Epithelial cell of esophagus (primary cell): Measurements from ENCODE around the gene RASD1.

ENCODE experiments used
- DNase-seq: peaks from one replicate; pipeline ENCODE4 v3.0.0; 2010; ENCODE audit warnings: low read depth
- H3K4me3 ChIP-seq: 2 replicates; pipeline ENCODE4 v1.5.1; 2011; ENCODE audit warnings: mild to moderate bottlenecking, low read length, control low read depth
- TF ChIP-seq, protein P1 (sequence below): IDR thresholded peaks from 2 replicates; pipeline ENCODE4 v1.5.1; 2011; ENCODE audit warnings: low read depth, mild to moderate bottlenecking, low read length, control low read depth, inconsistent platforms; ENCODE audit not compliant: insufficient read depth; ENCODE audit errors: missing control alignments

The RASD1 gene

GRCh38 chr17:17540278-17540906, 44.2 kb upstream of the RASD1 start:
- DNase-seq, result no peak
- TF ChIP-seq, protein P1, sequence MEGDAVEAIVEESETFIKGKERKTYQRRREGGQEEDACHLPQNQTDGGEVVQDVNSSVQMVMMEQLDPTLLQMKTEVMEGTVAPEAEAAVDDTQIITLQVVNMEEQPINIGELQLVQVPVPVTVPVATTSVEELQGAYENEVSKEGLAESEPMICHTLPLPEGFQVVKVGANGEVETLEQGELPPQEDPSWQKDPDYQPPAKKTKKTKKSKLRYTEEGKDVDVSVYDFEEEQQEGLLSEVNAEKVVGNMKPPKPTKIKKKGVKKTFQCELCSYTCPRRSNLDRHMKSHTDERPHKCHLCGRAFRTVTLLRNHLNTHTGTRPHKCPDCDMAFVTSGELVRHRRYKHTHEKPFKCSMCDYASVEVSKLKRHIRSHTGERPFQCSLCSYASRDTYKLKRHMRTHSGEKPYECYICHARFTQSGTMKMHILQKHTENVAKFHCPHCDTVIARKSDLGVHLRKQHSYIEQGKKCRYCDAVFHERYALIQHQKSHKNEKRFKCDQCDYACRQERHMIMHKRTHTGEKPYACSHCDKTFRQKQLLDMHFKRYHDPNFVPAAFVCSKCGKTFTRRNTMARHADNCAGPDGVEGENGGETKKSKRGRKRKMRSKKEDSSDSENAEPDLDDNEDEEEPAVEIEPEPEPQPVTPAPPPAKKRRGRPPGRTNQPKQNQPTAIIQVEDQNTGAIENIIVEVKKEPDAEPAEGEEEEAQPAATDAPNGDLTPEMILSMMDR, result no peak
- H3K4me3 ChIP-seq, result no peak overlapping the region

DNA sequence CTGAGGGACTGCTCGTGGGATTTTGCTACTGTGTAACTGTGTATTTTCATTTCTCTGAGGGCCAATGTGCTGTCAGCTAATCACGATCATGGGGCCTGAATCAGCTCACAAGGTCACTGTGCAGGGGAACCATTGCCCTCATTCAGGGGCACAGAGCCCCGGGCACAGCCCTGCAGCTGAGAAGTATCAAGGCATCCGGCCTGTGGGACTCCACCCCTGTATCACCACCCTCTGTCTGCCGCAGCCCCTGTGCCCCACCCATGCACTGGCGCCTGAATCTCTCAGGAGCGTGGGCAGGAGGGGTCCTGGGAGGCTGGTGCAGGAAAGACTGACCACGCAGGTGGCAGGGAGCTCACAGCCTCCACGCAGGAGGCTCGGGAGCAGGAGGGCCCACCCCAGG, 43.4 kb upstream of the RASD1 start:
- DNase-seq, result no peak
- no peak overlapping the region for H3K4me3 ChIP-seq
- TF ChIP-seq, protein P1, result no peak

- DNase-seq, result peak; percentile 10
- no peak overlapping the region for H3K4me3 ChIP-seq
- TF ChIP-seq, protein P1, result no peak
These were observed 42.5 kb upstream of the RASD1 start for GRCh38 chr17:17538417-17539391.

GRCh38 chr17:17537311-17538099, 41.3 kb upstream of the RASD1 start:
- TF ChIP-seq, protein P1, result no peak
- no peak overlapping the region for H3K4me3 ChIP-seq
- DNase-seq, result no peak

DNA sequence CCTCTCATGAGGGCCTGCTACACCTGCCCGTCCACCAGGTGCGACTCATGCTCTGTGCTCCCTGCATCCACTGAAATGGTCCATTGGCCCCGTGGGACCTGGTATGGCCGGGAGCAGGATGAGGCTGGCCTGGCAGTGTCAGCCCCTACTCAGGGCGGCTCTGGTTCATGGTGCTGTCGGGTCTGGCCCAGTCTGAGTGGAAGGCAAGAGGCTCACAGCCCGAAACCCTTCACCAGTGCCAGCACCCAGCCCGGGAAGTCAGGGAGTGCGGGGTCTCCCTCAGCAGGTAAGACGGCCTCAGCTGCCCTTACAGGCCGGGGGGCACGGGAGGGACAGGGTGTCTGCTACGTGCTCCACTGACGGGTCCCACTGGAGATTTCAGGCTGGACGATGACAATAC, 40.5 kb upstream of the RASD1 start:
- no peak overlapping the region for H3K4me3 ChIP-seq
- TF ChIP-seq, protein P1, result no peak
- no peak for DNase-seq

DNA sequence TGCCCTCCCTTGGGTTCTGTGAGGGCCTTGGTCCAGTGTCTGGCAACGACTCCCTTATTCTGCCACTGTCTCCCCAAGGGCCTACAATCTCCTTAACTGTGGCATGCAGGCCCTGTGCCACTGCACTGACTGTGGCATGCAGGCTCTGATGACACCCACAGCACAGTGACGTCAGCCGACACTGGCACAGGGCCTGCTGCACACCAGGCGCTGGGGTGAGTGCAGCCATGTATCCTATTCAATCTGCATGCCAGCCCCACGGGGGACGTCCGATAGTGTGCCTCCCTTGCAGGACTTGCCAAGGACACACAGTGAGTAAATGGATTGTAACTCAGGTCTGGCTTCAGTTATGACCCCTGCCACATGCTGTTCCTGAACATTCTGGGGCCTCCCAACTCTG, 39.8 kb upstream of the RASD1 start:
- H3K4me3 ChIP-seq, result no peak overlapping the region
- DNase-seq, result peak; percentile 14
- TF ChIP-seq, protein P1, result no peak
